ENCODE results near the gene FPR3. TPM values are rescaled to one million over a fixed set of nuclear protein-coding genes. Genes with fewer than 3 reads are reported as not detected.
A peak's percentile ranks its signal among the peaks of the same experiment; 100 is the strongest.

FPR3 gene
- total RNA-seq, 1 donor from 2014 or later = not detected

- DNase-seq (ENCODE audit: low read depth) (peak; percentile 74), FAIRE-seq (peak; percentile 90)
- H2AFZ ChIP-seq (ENCODE audit: low read depth, low read length) = peak overlapping the region; percentile 1
- TF ChIP-seq EZH2 (IDR thresholded peaks at IDR 0.05; ENCODE audit: insufficient read depth, low read length) (no peak), CTCF (IDR thresholded peaks at IDR 0.05; ENCODE audit: insufficient read depth, low read depth, low read length) (peak; percentile 56)
- H3K4me1 Mint-ChIP-seq (ENCODE audit: low read depth, unreplicated experiment) = no peaks in the 10 kb centered on the region
- no peaks in the 10 kb centered on the region for H3K36me3 ChIP-seq (ENCODE audit: insufficient read depth, low read length)
- no peaks in the 10 kb centered on the region for H3K36me3 Mint-ChIP-seq (ENCODE audit: low read depth, unreplicated experiment)
- H3K27me3 Mint-ChIP-seq (ENCODE audit: low read depth, unreplicated experiment) = peaks cover 34% of the 10 kb centered on the region
- H3K9ac ChIP-seq (ENCODE audit: low read length) = no peak overlapping the region
- H3K27ac Mint-ChIP-seq (ENCODE audit: unreplicated experiment) = peak overlapping the region; percentile 72
- no peak overlapping the region for H3K4me3 ChIP-seq (ENCODE audit: insufficient read depth, low read depth, low read length)
- peaks cover 4% of the 10 kb centered on the region for H3K27me3 ChIP-seq (ENCODE audit: insufficient read depth, low read length)
- no peaks in the 10 kb centered on the region for H3K79me2 ChIP-seq (ENCODE audit: insufficient read depth, low read length)
- no peaks in the 10 kb centered on the region for H3K9me3 ChIP-seq (ENCODE audit: insufficient read depth, low read depth, low read length)
- peak overlapping the region; percentile 28 for H3K4me2 ChIP-seq (ENCODE audit: low read length)
- no peaks in the 10 kb centered on the region for H4K20me1 ChIP-seq (ENCODE audit: insufficient read depth, low read length)
- no peak overlapping the region for H3K27ac ChIP-seq (ENCODE audit: low read depth, low read length)
- no peaks in the 10 kb centered on the region for H3K9me3 Mint-ChIP-seq (ENCODE audit: unreplicated experiment)
- no peaks in the 10 kb centered on the region for H3K4me1 ChIP-seq (ENCODE audit: insufficient read depth, low read length)
- peak overlapping the region; percentile 18 for H3K4me3 Mint-ChIP-seq (ENCODE audit: unreplicated experiment)
Observed at GRCh38 chr19:51777570-51778462, 17.1 kb upstream of the FPR3 start.

DNA sequence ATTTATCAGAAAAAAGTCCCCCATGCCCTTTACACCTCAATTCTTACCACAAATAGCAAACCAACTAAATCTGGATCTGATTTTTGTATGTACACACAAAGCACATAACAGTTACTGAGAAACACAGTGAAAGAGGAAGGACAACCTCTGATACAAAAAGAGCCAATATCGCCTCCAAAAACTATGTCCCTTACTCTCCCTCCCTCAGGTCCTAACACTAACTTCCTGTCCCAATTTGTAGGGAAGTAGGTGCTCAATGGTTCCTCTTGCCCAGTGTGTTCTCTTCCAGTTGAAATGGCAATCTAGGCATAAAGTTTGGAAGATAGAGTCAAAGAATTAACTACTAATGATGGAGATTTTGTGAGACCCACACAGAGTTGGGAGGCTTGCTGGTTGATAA lies 15.8 kb upstream of the FPR3 start:
- Histone ChIP-seq H4K20me1 (ENCODE audit: insufficient read depth, low read length) (no peaks in the 10 kb centered on the region), H3K27me3 (ENCODE audit: insufficient read depth, low read length) (peaks cover 4% of the 10 kb centered on the region), H3K4me2 (ENCODE audit: low read length) (no peak overlapping the region), H3K27ac (ENCODE audit: low read depth, low read length) (no peak overlapping the region), H3K4me1 (ENCODE audit: insufficient read depth, low read length) (no peaks in the 10 kb centered on the region), H2AFZ (ENCODE audit: low read depth, low read length) (no peak overlapping the region), H3K36me3 (ENCODE audit: insufficient read depth, low read length) (no peaks in the 10 kb centered on the region), H3K4me3 (ENCODE audit: insufficient read depth, low read depth, low read length) (no peak overlapping the region), H3K79me2 (ENCODE audit: insufficient read depth, low read length) (no peaks in the 10 kb centered on the region), H3K9ac (ENCODE audit: low read length) (no peak overlapping the region), H3K9me3 (ENCODE audit: insufficient read depth, low read depth, low read length) (no peaks in the 10 kb centered on the region)
- Mint-ChIP-seq H3K4me3 (ENCODE audit: unreplicated experiment) (no peak overlapping the region), H3K27ac (ENCODE audit: unreplicated experiment) (no peak overlapping the region), H3K9me3 (ENCODE audit: unreplicated experiment) (no peaks in the 10 kb centered on the region), H3K36me3 (ENCODE audit: low read depth, unreplicated experiment) (no peaks in the 10 kb centered on the region), H3K27me3 (ENCODE audit: low read depth, unreplicated experiment) (peaks cover 34% of the 10 kb centered on the region), H3K4me1 (ENCODE audit: low read depth, unreplicated experiment) (no peaks in the 10 kb centered on the region)
- DNase-seq (ENCODE audit: low read depth) = no peak
- TF ChIP-seq EZH2 (IDR thresholded peaks at IDR 0.05; ENCODE audit: insufficient read depth, low read length) = no peak
- no peak for TF ChIP-seq CTCF (IDR thresholded peaks at IDR 0.05; ENCODE audit: insufficient read depth, low read depth, low read length)
- FAIRE-seq = no peak

DNA sequence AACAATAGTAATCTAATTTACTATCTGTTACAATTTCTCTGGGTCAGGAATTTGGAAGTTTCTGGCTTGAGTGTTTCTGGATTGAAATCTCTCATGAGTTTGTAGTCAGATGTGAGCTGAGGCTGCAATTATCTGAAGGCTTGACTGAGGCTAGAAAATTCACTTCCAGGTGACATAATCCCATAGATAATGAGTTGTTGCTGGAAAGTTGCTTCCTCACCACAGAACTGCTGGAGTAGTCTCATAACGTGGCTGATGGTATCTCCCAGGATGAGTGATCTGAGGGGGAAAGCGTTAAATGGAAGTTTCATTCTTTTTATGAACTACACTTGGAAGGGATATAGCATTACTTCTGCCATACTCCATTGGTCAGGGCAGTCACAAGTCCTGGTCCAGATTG lies 15.3 kb upstream of the FPR3 start:
- TF ChIP-seq EZH2 (IDR thresholded peaks at IDR 0.05; ENCODE audit: insufficient read depth, low read length) (no peak), CTCF (IDR thresholded peaks at IDR 0.05; ENCODE audit: insufficient read depth, low read depth, low read length) (no peak)
- no peak overlapping the region for H3K4me3 ChIP-seq (ENCODE audit: insufficient read depth, low read depth, low read length)
- FAIRE-seq = no peak
- Mint-ChIP-seq H3K4me1 (ENCODE audit: low read depth, unreplicated experiment) (no peaks in the 10 kb centered on the region), H3K27me3 (ENCODE audit: low read depth, unreplicated experiment) (peaks cover 34% of the 10 kb centered on the region), H3K36me3 (ENCODE audit: low read depth, unreplicated experiment) (no peaks in the 10 kb centered on the region), H3K4me3 (ENCODE audit: unreplicated experiment) (no peak overlapping the region), H3K9me3 (ENCODE audit: unreplicated experiment) (no peaks in the 10 kb centered on the region), H3K27ac (ENCODE audit: unreplicated experiment) (no peak overlapping the region)
- no peak overlapping the region for H2AFZ ChIP-seq (ENCODE audit: low read depth, low read length)
- peaks cover 4% of the 10 kb centered on the region for H3K27me3 ChIP-seq (ENCODE audit: insufficient read depth, low read length)
- no peaks in the 10 kb centered on the region for H3K4me1 ChIP-seq (ENCODE audit: insufficient read depth, low read length)
- DNase-seq (ENCODE audit: low read depth) = no peak
- no peak overlapping the region for H3K4me2 ChIP-seq (ENCODE audit: low read length)
- H3K9ac ChIP-seq (ENCODE audit: low read length) = no peak overlapping the region
- H3K36me3 ChIP-seq (ENCODE audit: insufficient read depth, low read length) = no peaks in the 10 kb centered on the region
- no peaks in the 10 kb centered on the region for H3K79me2 ChIP-seq (ENCODE audit: insufficient read depth, low read length)
- H3K9me3 ChIP-seq (ENCODE audit: insufficient read depth, low read depth, low read length) = no peaks in the 10 kb centered on the region
- no peak overlapping the region for H3K27ac ChIP-seq (ENCODE audit: low read depth, low read length)
- no peaks in the 10 kb centered on the region for H4K20me1 ChIP-seq (ENCODE audit: insufficient read depth, low read length)

Measured in astrocyte (in vitro differentiated cells and primary cell).